Measurements from ENCODE around the gene NXPH2. TPM values are rescaled to one million over a fixed set of nuclear protein-coding genes. Genes with fewer than 3 reads are reported as not detected.
A peak's percentile ranks its signal among the peaks of the same experiment; 100 is the strongest.

NXPH2 gene
- total and polyA plus RNA-seq, 2 of the 13 experiments (the other 11 are each of a cell fraction or from before 2014, with no cell fraction given) = not detected

DNA sequence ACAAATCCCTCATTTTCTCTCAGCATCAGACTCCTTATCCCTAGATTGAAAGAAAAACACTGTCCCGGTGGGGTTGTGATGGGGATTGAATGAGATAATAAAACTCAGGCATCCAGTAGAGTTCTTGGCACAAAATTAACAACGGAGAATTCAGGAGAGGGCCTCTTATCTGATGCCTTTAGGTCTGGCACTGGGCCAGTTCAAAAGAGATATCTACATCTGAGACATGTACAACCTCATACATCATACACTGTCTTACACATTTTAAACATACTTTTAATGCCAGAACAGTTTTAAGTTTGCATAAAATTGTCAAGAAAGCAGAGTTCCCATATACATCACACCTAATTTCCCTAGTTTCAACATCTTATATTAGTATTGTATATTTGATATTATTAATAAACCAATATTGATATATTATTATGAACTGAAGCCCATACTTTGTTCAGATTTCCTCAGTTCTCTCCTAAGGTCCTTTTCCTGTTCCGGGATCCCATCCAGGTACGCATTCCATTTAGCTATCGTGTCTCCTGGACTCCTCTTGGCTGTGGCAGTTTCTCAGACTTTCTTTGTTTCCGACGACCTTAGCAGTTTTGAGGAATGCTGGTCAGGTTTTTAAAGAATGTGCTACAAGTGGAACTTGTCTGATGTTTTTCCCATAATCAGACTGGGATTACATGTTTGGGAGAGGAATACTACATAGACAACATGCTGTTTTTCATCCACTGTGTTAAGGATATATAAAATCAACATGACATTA lies 27.8 kb downstream of the NXPH2 start:
- ATAC-seq = no peak
- ChIA-PET CTCF (ENCODE audit: low intra/inter-chr PET ratio, low total read pairs) (no interaction called here), POLR2A (no interaction called here)
- DNase-seq (ENCODE audit: low spot score) = no peak
- H3K4me3 ChIP-seq (replicated peaks in 1 of 3; ENCODE audit: insufficient read depth in 1 of 3, low read depth in 2 of 3, low read length in 3 of 3) = no peak overlapping the region
- H3K36me3 ChIP-seq (replicated peaks in 1 of 2; ENCODE audit: control insufficient read depth in 1 of 2, insufficient read depth in 2 of 2, low read length in 2 of 2) = no peaks in the 10 kb centered on the region; a peak in 1 of 5 replicates
- no peak for TF ChIP-seq ZNF816 (CRISPR knock-in tag; IDR thresholded peaks at IDR 0.05; ENCODE audit: borderline replicate concordance)
- TF ChIP-seq, protein P1, sequence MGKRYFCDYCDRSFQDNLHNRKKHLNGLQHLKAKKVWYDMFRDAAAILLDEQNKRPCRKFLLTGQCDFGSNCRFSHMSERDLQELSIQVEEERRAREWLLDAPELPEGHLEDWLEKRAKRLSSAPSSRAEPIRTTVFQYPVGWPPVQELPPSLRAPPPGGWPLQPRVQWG (CRISPR knock-in tag; IDR thresholded peaks at IDR 0.05; ENCODE audit: borderline replicate concordance, low read depth) = no peak
- no peak for TF ChIP-seq PAWR (CRISPR knock-in tag; IDR thresholded peaks at IDR 0.05; ENCODE audit: borderline replicate concordance)
- no peak for TF ChIP-seq PHF8 (CRISPR knock-in tag; IDR thresholded peaks at IDR 0.05)
- 0 out of 2 replicates have a peak, but pooled peaks have one; percentile 31 for TF ChIP-seq LCORL (IDR thresholded peaks at IDR 0.05)
- no peak for TF ChIP-seq LCORL (CRISPR knock-in tag; IDR thresholded peaks at IDR 0.05)
- TF ChIP-seq CC2D1A (CRISPR knock-in tag; IDR thresholded peaks at IDR 0.05) = no peak
- TF ChIP-seq MAFK (conservative IDR thresholded peaks at IDR 0.05 in 1 of 2, IDR thresholded peaks at IDR 0.05 in 1 of 2; ENCODE audit: low read length in 2 of 2) = peak in 1 of 2 experiments; percentile 17; a peak in 1 of 4 replicates
- no peak for TF ChIP-seq GPN1 (CRISPR knock-in tag; IDR thresholded peaks at IDR 0.05; ENCODE audit: borderline replicate concordance)
- TF ChIP-seq ZNF503 (CRISPR knock-in tag; IDR thresholded peaks at IDR 0.05) = no peak
- no TSS peak for BruUV-seq (replicated peaks)
- H3K27ac ChIP-seq (ENCODE audit: extremely low read length, insufficient read depth, low read length) = no peak overlapping the region
- intact Hi-C loops (cut with micrococcal nuclease; ENCODE audit: unreplicated experiment) (no loop called here), in situ Hi-C loops (cut with HindIII; ENCODE audit: extremely low pct_ligation_motif_present, low pct_unique_long_range_greater_than_20kb) (no loop called here)
- H3K9me3 ChIP-seq (ENCODE audit: low read length) = no peaks in the 10 kb centered on the region
- H3K79me2 ChIP-seq (ENCODE audit: insufficient read depth, low read length) = no peaks in the 10 kb centered on the region
- no peak overlapping the region for H3K9ac ChIP-seq (ENCODE audit: insufficient read depth, low read depth, low read length)
- H3K4me2 ChIP-seq (ENCODE audit: low read depth, low read length) = no peak overlapping the region
- no peaks in the 10 kb centered on the region for H4K20me1 ChIP-seq (ENCODE audit: insufficient read depth, low read length)
- H3K27me3 ChIP-seq (ENCODE audit: control insufficient read depth in 1 of 2, insufficient read depth in 2 of 2, low read length in 2 of 2) = 0 out of 5 replicates have a peak, but pooled peaks cover 0 to 2% of the 10 kb centered on the region in 2 experiments
- WGBS (ENCODE audit: low lambda C conversion rate) = 49% methylated on average over 7 of the region's 7 CpGs
- H2AFZ ChIP-seq (ENCODE audit: low read length) = no peak overlapping the region
- FAIRE-seq = no peak
- H3K4me1 ChIP-seq (ENCODE audit: insufficient read depth, low read length) = no peaks in the 10 kb centered on the region

Data from HepG2 (cell line).